Neural cell (in vitro differentiated cells): ENCODE measurements around the gene XRN1.
"Not testable (repeated sequence)": the region's sequence is repeated elsewhere in the genome, so short reads cannot be mapped to it uniquely, and the experiment has no call there.

ENCODE experiments used
- EP300 ChIP-seq: fragments of 450-650 bp; conservative IDR thresholded peaks from 2 replicates; pipeline ENCODE4 v1.6.1; 2014; ENCODE audit warnings: antibody characterized with exemption, mild to moderate bottlenecking, moderate library complexity; ENCODE audit not compliant: poor library complexity, severe bottlenecking
- EZH2 ChIP-seq: fragments of 200-600, 300-800 bp; shearing (Covaris generic), sonication (generic); IDR thresholded peaks from 2 replicates; pipeline ENCODE4 v1.6.1; 2014; ENCODE audit warnings: antibody characterized with exemption, low read length, borderline replicate concordance, mild to moderate bottlenecking; ENCODE audit not compliant: insufficient read depth, poor library complexity, severe bottlenecking
- MXI1 ChIP-seq: fragments of 450-650 bp; conservative IDR thresholded peaks from 2 replicates; pipeline ENCODE4 v1.6.1; 2014; ENCODE audit warnings: antibody characterized with exemption, mild to moderate bottlenecking; ENCODE audit not compliant: poor library complexity, severe bottlenecking
- POLR2AphosphoS5 ChIP-seq: IDR thresholded peaks from 2 replicates; pipeline ENCODE4 v1.6.1; 2012
- RAD21 ChIP-seq: fragments of 450-650 bp; conservative IDR thresholded peaks from 2 replicates; pipeline ENCODE4 v1.6.1; 2014; ENCODE audit warnings: antibody characterized with exemption, mild to moderate bottlenecking, moderate library complexity
- SMC3 ChIP-seq: fragments of 450-650 bp; conservative IDR thresholded peaks from 2 replicates; pipeline ENCODE4 v1.6.1; 2014; ENCODE audit warnings: antibody characterized with exemption, mild to moderate bottlenecking, moderate library complexity; ENCODE audit not compliant: poor library complexity
- TF ChIP-seq, protein P1 (sequence below): fragments of 450-650 bp; IDR thresholded peaks from 2 replicates; pipeline ENCODE4 v1.5.1; 2014; ENCODE audit warnings: antibody characterized with exemption, mild to moderate bottlenecking, moderate library complexity; ENCODE audit not compliant: poor library complexity, severe bottlenecking
- TF ChIP-seq, protein P2 (sequence below): IDR thresholded peaks from 2 replicates; pipeline ENCODE4 v1.6.1; 2012; ENCODE audit warnings: borderline replicate concordance

DNA sequence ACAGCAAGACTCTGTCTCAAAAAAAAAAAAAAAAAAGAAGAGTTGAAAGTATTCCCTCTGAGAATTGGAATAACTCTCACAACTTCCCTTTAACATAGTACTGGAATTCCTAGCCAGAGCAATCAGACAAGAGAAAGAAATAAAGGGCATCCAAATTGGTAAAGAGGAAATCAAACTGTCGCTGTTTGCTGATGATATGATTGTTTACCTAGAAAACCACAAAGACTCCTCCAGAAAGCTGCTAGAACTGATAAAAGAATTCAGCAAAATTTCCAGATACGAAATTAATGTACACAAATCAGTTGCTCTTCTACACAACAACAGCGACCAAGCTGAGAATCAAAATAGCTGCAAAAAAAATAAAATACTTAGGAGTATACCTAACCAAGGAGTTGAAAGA lies 145.0 kb downstream of the XRN1 start:
- not testable (repeated sequence) for TF ChIP-seq EP300, EZH2, POLR2AphosphoS5, RAD21, MXI1, SMC3
- TF ChIP-seq, protein P1, sequence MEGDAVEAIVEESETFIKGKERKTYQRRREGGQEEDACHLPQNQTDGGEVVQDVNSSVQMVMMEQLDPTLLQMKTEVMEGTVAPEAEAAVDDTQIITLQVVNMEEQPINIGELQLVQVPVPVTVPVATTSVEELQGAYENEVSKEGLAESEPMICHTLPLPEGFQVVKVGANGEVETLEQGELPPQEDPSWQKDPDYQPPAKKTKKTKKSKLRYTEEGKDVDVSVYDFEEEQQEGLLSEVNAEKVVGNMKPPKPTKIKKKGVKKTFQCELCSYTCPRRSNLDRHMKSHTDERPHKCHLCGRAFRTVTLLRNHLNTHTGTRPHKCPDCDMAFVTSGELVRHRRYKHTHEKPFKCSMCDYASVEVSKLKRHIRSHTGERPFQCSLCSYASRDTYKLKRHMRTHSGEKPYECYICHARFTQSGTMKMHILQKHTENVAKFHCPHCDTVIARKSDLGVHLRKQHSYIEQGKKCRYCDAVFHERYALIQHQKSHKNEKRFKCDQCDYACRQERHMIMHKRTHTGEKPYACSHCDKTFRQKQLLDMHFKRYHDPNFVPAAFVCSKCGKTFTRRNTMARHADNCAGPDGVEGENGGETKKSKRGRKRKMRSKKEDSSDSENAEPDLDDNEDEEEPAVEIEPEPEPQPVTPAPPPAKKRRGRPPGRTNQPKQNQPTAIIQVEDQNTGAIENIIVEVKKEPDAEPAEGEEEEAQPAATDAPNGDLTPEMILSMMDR, result not testable (repeated sequence)
- TF ChIP-seq, protein P2, sequence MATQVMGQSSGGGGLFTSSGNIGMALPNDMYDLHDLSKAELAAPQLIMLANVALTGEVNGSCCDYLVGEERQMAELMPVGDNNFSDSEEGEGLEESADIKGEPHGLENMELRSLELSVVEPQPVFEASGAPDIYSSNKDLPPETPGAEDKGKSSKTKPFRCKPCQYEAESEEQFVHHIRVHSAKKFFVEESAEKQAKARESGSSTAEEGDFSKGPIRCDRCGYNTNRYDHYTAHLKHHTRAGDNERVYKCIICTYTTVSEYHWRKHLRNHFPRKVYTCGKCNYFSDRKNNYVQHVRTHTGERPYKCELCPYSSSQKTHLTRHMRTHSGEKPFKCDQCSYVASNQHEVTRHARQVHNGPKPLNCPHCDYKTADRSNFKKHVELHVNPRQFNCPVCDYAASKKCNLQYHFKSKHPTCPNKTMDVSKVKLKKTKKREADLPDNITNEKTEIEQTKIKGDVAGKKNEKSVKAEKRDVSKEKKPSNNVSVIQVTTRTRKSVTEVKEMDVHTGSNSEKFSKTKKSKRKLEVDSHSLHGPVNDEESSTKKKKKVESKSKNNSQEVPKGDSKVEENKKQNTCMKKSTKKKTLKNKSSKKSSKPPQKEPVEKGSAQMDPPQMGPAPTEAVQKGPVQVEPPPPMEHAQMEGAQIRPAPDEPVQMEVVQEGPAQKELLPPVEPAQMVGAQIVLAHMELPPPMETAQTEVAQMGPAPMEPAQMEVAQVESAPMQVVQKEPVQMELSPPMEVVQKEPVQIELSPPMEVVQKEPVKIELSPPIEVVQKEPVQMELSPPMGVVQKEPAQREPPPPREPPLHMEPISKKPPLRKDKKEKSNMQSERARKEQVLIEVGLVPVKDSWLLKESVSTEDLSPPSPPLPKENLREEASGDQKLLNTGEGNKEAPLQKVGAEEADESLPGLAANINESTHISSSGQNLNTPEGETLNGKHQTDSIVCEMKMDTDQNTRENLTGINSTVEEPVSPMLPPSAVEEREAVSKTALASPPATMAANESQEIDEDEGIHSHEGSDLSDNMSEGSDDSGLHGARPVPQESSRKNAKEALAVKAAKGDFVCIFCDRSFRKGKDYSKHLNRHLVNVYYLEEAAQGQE, result not testable (repeated sequence)
